GM23248 (cell line): Measurements from ENCODE around the gene WFIKKN2. TPM values are rescaled to one million over a fixed set of nuclear protein-coding genes. Genes with fewer than 3 reads are reported as not detected.
A peak's percentile ranks its signal among the peaks of the same experiment; 100 is the strongest.

Source experiments
- DNase-seq: peaks from one replicate; pipeline ENCODE4 v3.0.0-alpha.2; 2015
- H2AFZ ChIP-seq: fragments of 200-600 bp; sonication (generic); 2 replicates; pipeline ENCODE4 v1.6.1; 2016; ENCODE audit warnings: antibody characterized with exemption
- H3F3A ChIP-seq: fragments of 200-600 bp; sonication (generic); 2 replicates; pipeline ENCODE4 v1.6.1; 2016; ENCODE audit warnings: mild to moderate bottlenecking, antibody characterized with exemption, mixed run types; ENCODE audit not compliant: insufficient read depth
- H3K27ac ChIP-seq: fragments of 200-600 bp; sonication (generic); 2 replicates; pipeline ENCODE4 v1.5.1; 2016; ENCODE audit warnings: mild to moderate bottlenecking
- H3K27me3 ChIP-seq: fragments of 200-600 bp; sonication (generic); replicated peaks from 2 replicates; pipeline ENCODE4 v1.6.1; 2016; ENCODE audit warnings: mild to moderate bottlenecking; ENCODE audit not compliant: insufficient read depth
- H3K36me3 ChIP-seq: fragments of 200-600 bp; sonication (generic); 2 replicates; pipeline ENCODE4 v1.6.1; 2016; ENCODE audit warnings: low read depth, mild to moderate bottlenecking
- H3K4me1 ChIP-seq: fragments of 200-600 bp; sonication (generic); 2 replicates; pipeline ENCODE4 v1.6.1; 2016; ENCODE audit warnings: mild to moderate bottlenecking; ENCODE audit not compliant: insufficient read depth
- H3K4me2 ChIP-seq: fragments of 200-600 bp; sonication (generic); one replicate; pipeline ENCODE4 v1.6.1; 2016; ENCODE audit warnings: mild to moderate bottlenecking; ENCODE audit not compliant: unreplicated experiment
- H3K4me3 ChIP-seq: fragments of 200-600 bp; sonication (generic); 2 replicates; pipeline ENCODE4 v1.5.1; 2016; ENCODE audit warnings: mild to moderate bottlenecking
- H3K79me2 ChIP-seq: fragments of 200-600 bp; sonication (generic); 2 replicates; pipeline ENCODE4 v1.6.1; 2016; ENCODE audit warnings: mild to moderate bottlenecking; ENCODE audit not compliant: insufficient read depth
- H3K9ac ChIP-seq: fragments of 200-600 bp; sonication (generic); 2 replicates; pipeline ENCODE4 v1.6.1; 2016; ENCODE audit warnings: mild to moderate bottlenecking
- H3K9me2 ChIP-seq: fragments of 200-600 bp; sonication (generic); 2 replicates; pipeline ENCODE4 v1.6.1; 2016; ENCODE audit warnings: mixed run types, mild to moderate bottlenecking, moderate library complexity; ENCODE audit not compliant: insufficient read depth
- H3K9me3 ChIP-seq: fragments of 200-600 bp; sonication (generic); one replicate; pipeline ENCODE4 v1.6.1; 2017; ENCODE audit warnings: low read depth
- H4K20me1 ChIP-seq: fragments of 200-600 bp; sonication (generic); 2 replicates; pipeline ENCODE4 v1.6.0; 2016; ENCODE audit not compliant: insufficient read depth
- EZH2 ChIP-seq: fragments of 200-600 bp; sonication (generic); IDR thresholded peaks from 2 replicates; pipeline ENCODE4 v1.6.1; 2018; ENCODE audit warnings: antibody characterized with exemption, mild to moderate bottlenecking; ENCODE audit not compliant: insufficient read depth, poor library complexity, severe bottlenecking
- EZH2phosphoT487 ChIP-seq: fragments of 200-600 bp; sonication (generic); IDR thresholded peaks from 2 replicates; pipeline ENCODE4 v1.6.1; 2018; ENCODE audit warnings: antibody characterized with exemption, moderate library complexity, mild to moderate bottlenecking, low read depth; ENCODE audit not compliant: insufficient read depth
- WGBS, 2 experiments: methylation state at CpG; one replicate each; pipeline ENCODE4 v1.1.6; 2015 to 2017; ENCODE audit warnings: low lambda C conversion rate in 2 of 2, low coverage in 1 of 2; ENCODE audit errors: missing lambda C conversion rate in 2 of 2; 5-methylcytosine and 5-hydroxymethylcytosine counted together
- in situ Hi-C: fragments of 300-500 bp; cut with MboI; formaldehyde crosslinking; loops from 2 replicates; pipeline ENCODE4 v1.15.0; 2020
- polyA plus RNA-seq: library from polyadenylated mRNA; unstranded; fragments of >200 nt; fragmentation: Nextera tagmentation; extraction: Ambion mirVana; gene quantifications from 2 replicates; pipeline ENCODE4 v1.2.1, GENCODE V29; 2016
- total RNA-seq: library from RNA; depleted of rRNA; stranded (reverse); fragments of >200 nt; shearing (Covaris generic); gene quantifications from 2 replicates; pipeline ENCODE4 v1.2.3, GENCODE V29; 2014

The WFIKKN2 gene
- total and polyA plus RNA-seq, 2 experiments from 2014 or later, result not detected

GRCh38 chr17:50866950-50867362 is 31.6 kb downstream of the WFIKKN2 start:
- H3K79me2 ChIP-seq, result peaks cover 41% of the 10 kb centered on the region
- peak; percentile 87 for DNase-seq
- peak overlapping the region; percentile 94 for H3K4me2 ChIP-seq
- 0 to 3% methylated on average over 28 of the region's 28 CpGs for WGBS, 2 experiments
- H3K9ac ChIP-seq, result peak overlapping the region; percentile 96
- peaks cover 15% of the 10 kb centered on the region; the same call in 1 of the 2 replicates for H4K20me1 ChIP-seq
- H2AFZ ChIP-seq, result peak overlapping the region; percentile 86
- TF ChIP-seq EZH2phosphoT487, result no peak
- TF ChIP-seq EZH2, result no peak
- H3K4me1 ChIP-seq, result peaks cover 29% of the 10 kb centered on the region
- H3K36me3 ChIP-seq, result peaks cover 14% of the 10 kb centered on the region; the same call in 1 of the 2 replicates
- H3F3A ChIP-seq, result peaks cover 31% of the 10 kb centered on the region
- no peaks in the 10 kb centered on the region for H3K27me3 ChIP-seq
- in situ Hi-C loops, result no loop called here
- peak overlapping the region; percentile 97 for H3K27ac ChIP-seq
- H3K9me3 ChIP-seq, result no peaks in the 10 kb centered on the region
- no peaks in the 10 kb centered on the region for H3K9me2 ChIP-seq
- H3K4me3 ChIP-seq, result peak overlapping the region; percentile 92

- H2AFZ ChIP-seq, result peak overlapping the region; percentile 86
- H3K4me2 ChIP-seq, result peak overlapping the region; percentile 94
- in situ Hi-C loops, result no loop called here
- H3K36me3 ChIP-seq, result peaks cover 8% of the 10 kb centered on the region; the same call in 1 of the 2 replicates
- peak; percentile 96 for DNase-seq
- H4K20me1 ChIP-seq, result peaks cover 15% of the 10 kb centered on the region; the same call in 1 of the 2 replicates
- H3K27me3 ChIP-seq, result no peaks in the 10 kb centered on the region
- no peaks in the 10 kb centered on the region for H3K9me2 ChIP-seq
- peak overlapping the region; percentile 92 for H3K4me3 ChIP-seq
- H3K9ac ChIP-seq, result peak overlapping the region; percentile 96
- no peaks in the 10 kb centered on the region for H3K9me3 ChIP-seq
- peaks cover 24% of the 10 kb centered on the region for H3K4me1 ChIP-seq
- peak overlapping the region; percentile 97 for H3K27ac ChIP-seq
- H3K79me2 ChIP-seq, result peaks cover 35% of the 10 kb centered on the region
- WGBS, 2 experiments, result 1 to 2% methylated on average over 32 to 35 of the region's 35 CpGs
- TF ChIP-seq EZH2phosphoT487, result no peak
- no peak for TF ChIP-seq EZH2
- peaks cover 27% of the 10 kb centered on the region for H3F3A ChIP-seq
Observed at GRCh38 chr17:50867363-50868139, 32.2 kb downstream of the WFIKKN2 start.

GRCh38 chr17:50868140-50868438 is 32.7 kb downstream of the WFIKKN2 start:
- no peak for DNase-seq
- 0 out of 2 replicates have a peak, but pooled peaks cover 3% of the 10 kb centered on the region for H3K36me3 ChIP-seq
- H3F3A ChIP-seq, result peaks cover 24% of the 10 kb centered on the region
- H2AFZ ChIP-seq, result peak overlapping the region; percentile 86
- in situ Hi-C loops, result no loop called here
- peak overlapping the region; percentile 96 for H3K9ac ChIP-seq
- peaks cover 13% of the 10 kb centered on the region; the same call in 1 of the 2 replicates for H4K20me1 ChIP-seq
- whole genome bisulfite sequencing, 2 experiments, result 4 to 8% methylated on average over 1 of the region's 1 CpG
- peaks cover 29% of the 10 kb centered on the region for H3K79me2 ChIP-seq
- no peaks in the 10 kb centered on the region for H3K27me3 ChIP-seq
- H3K27ac ChIP-seq, result peak overlapping the region; percentile 97
- no peaks in the 10 kb centered on the region for H3K9me2 ChIP-seq
- peak overlapping the region; percentile 92 for H3K4me3 ChIP-seq
- H3K9me3 ChIP-seq, result no peaks in the 10 kb centered on the region
- TF ChIP-seq EZH2 (no peak), EZH2phosphoT487 (no peak)
- H3K4me2 ChIP-seq, result peak overlapping the region; percentile 94
- peaks cover 24% of the 10 kb centered on the region for H3K4me1 ChIP-seq

- Histone ChIP-seq H3K9me2 (no peaks in the 10 kb centered on the region), H3F3A (peaks cover 24% of the 10 kb centered on the region), H3K9ac (peak overlapping the region; percentile 96; the same call in 1 of the 2 replicates), H3K27me3 (no peaks in the 10 kb centered on the region), H2AFZ (peak overlapping the region; percentile 86), H3K4me3 (peak overlapping the region; percentile 92; the same call in 1 of the 2 replicates), H3K79me2 (peaks cover 24% of the 10 kb centered on the region), H3K4me1 (peaks cover 21% of the 10 kb centered on the region), H3K9me3 (no peaks in the 10 kb centered on the region), H3K36me3 (no peaks in the 10 kb centered on the region), H4K20me1 (peaks cover 10% of the 10 kb centered on the region; the same call in 1 of the 2 replicates), H3K27ac (peak overlapping the region; percentile 97; the same call in 1 of the 2 replicates), H3K4me2 (peak overlapping the region; percentile 94)
- in situ Hi-C loops, result no loop called here
- no peak for DNase-seq
- WGBS, 2 experiments, result 84 to 91% methylated on average over 1 of the region's 1 CpG
- TF ChIP-seq EZH2, result no peak
- no peak for TF ChIP-seq EZH2phosphoT487
Observed at GRCh38 chr17:50868602-50869001, 33.2 kb downstream of the WFIKKN2 start.
